Neural progenitor cell (in vitro differentiated cells): ENCODE results near the gene KPNA1. TPM values are rescaled to one million over a fixed set of nuclear protein-coding genes. Genes with fewer than 3 reads are reported as not detected.
A peak's percentile ranks its signal among the peaks of the same experiment; 100 is the strongest.
"Not testable (repeated sequence)": the region's sequence is repeated elsewhere in the genome, so short reads cannot be mapped to it uniquely, and the experiment has no call there.

Experiments
- DNase-seq: peaks from one replicate; pipeline ENCODE4 v3.0.0-alpha.2; 2016; ENCODE audit warnings: low spot score
- H2AFZ ChIP-seq: fragments of 200-600 bp; sonication (generic); replicated peaks from 2 replicates; pipeline ENCODE4 v1.6.1; 2016; ENCODE audit warnings: antibody characterized with exemption
- H3F3A ChIP-seq: fragments of 200-600 bp; sonication (generic); 2 replicates; pipeline ENCODE4 v1.6.1; 2016; ENCODE audit warnings: antibody characterized with exemption, low read depth
- H3K27ac ChIP-seq: fragments of 200-600 bp; sonication (generic); 2 replicates; pipeline ENCODE4 v1.5.1; 2016; ENCODE audit warnings: mild to moderate bottlenecking
- H3K27me3 ChIP-seq: fragments of 200-600 bp; sonication (generic); 2 replicates; pipeline ENCODE4 v1.6.1; 2016; ENCODE audit warnings: mild to moderate bottlenecking, moderate library complexity
- H3K36me3 ChIP-seq: fragments of 200-600 bp; sonication (generic); 2 replicates; pipeline ENCODE4 v1.5.1; 2016
- H3K4me1 ChIP-seq: fragments of 200-600 bp; sonication (generic); 2 replicates; pipeline ENCODE4 v1.6.1; 2016; ENCODE audit warnings: mixed run types
- H3K4me2 ChIP-seq: fragments of 200-600 bp; sonication (generic); 2 replicates; pipeline ENCODE4 v1.6.1; 2016
- H3K4me3 ChIP-seq: fragments of 200-600 bp; sonication (generic); 2 replicates; pipeline ENCODE4 v1.5.1; 2016
- H3K79me2 ChIP-seq: fragments of 200-600 bp; sonication (generic); 2 replicates; pipeline ENCODE4 v1.6.1; 2016; ENCODE audit warnings: low read depth
- H3K9ac ChIP-seq: fragments of 200-600 bp; sonication (generic); 2 replicates; pipeline ENCODE4 v1.6.1; 2016
- H3K9me3 ChIP-seq: fragments of 200-600 bp; sonication (generic); 2 replicates; pipeline ENCODE4 v1.5.1; 2016; ENCODE audit warnings: low read depth
- H4K20me1 ChIP-seq: fragments of 200-600 bp; sonication (generic); 2 replicates; pipeline ENCODE4 v1.6.1; 2016; ENCODE audit warnings: low read depth
- H3K27ac Mint-ChIP-seq: 3 replicates; pipeline ENCODE4 v1.8.0; 2021; ENCODE audit warnings: mixed read lengths
- H3K27me3 Mint-ChIP-seq: 2 replicates; pipeline ENCODE4 v1.8.0; 2022; ENCODE audit warnings: low read depth, mild to moderate bottlenecking, inconsistent platforms, moderate library complexity, mixed read lengths; ENCODE audit not compliant: insufficient read depth
- H3K36me3 Mint-ChIP-seq: 3 replicates; pipeline ENCODE4 v1.8.0; 2021; ENCODE audit warnings: mixed read lengths
- H3K4me1 Mint-ChIP-seq: 3 replicates; pipeline ENCODE4 v1.8.0; 2021; ENCODE audit warnings: mixed read lengths
- H3K4me3 Mint-ChIP-seq: 3 replicates; pipeline ENCODE4 v1.8.0; 2021; ENCODE audit warnings: mild to moderate bottlenecking, moderate library complexity, mixed read lengths
- H3K9me3 Mint-ChIP-seq: 3 replicates; pipeline ENCODE4 v1.8.0; 2020; ENCODE audit warnings: mixed read lengths
- EZH2 ChIP-seq: fragments of 200-600 bp; sonication (generic); IDR thresholded peaks from 2 replicates; pipeline ENCODE4 v1.6.1; 2017; ENCODE audit warnings: antibody characterized with exemption, mild to moderate bottlenecking, moderate library complexity
- EZH2phosphoT487 ChIP-seq: fragments of 200-600 bp; sonication (generic); IDR thresholded peaks from 2 replicates; pipeline ENCODE4 v1.6.1; 2017; ENCODE audit warnings: antibody characterized with exemption
- total RNA-seq: library from RNA; depleted of rRNA; stranded (reverse); fragments of >200 nt; gene quantifications from 2 replicates; pipeline ENCODE4 v1.2.3, GENCODE V29; 2015; ENCODE audit warnings: low replicate concordance
- TF ChIP-seq, protein P1 (sequence below): fragments of 200-600 bp; sonication (generic); IDR thresholded peaks from 2 replicates; pipeline ENCODE4 v1.5.1; 2017; ENCODE audit warnings: antibody characterized with exemption, mild to moderate bottlenecking

Gene KPNA1
- total RNA-seq, 1 donor from 2014 or later = 37.1 TPM

DNA sequence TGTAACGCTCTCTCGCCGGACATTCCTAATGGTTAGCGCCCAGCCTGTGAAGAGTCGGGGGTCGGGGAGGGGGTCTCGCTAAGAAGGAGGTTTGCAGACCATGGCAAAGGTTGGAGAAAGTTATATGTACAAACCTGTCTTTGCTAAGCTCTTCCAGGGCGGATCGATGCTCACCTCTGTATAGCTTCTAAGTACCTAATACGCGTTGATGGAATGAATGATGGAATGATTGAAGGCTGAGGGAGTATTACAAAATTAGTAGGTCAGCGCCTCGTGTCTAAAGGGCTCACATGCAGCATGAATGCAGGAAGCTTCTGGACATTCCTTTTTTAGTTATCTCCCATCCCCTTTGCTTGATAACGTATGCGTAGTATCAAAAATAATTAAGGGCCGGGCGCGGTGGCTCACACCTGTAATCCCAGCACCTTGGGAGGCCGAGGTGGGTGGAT, 305 bp upstream of the KPNA1 start:
- no peaks in the 10 kb centered on the region for H3K9me3 ChIP-seq
- no peaks in the 10 kb centered on the region for H3K36me3 ChIP-seq
- peaks cover 1% of the 10 kb centered on the region for H3K9me3 Mint-ChIP-seq
- H3K27me3 ChIP-seq = no peaks in the 10 kb centered on the region
- no peak overlapping the region for H3K9ac ChIP-seq
- H2AFZ ChIP-seq = peak overlapping the region; percentile 99
- H4K20me1 ChIP-seq = peaks cover 41% of the 10 kb centered on the region
- DNase-seq = no peak
- peak overlapping the region; percentile 74 for H3K4me2 ChIP-seq
- H3K79me2 ChIP-seq = peaks cover 41% of the 10 kb centered on the region
- peaks cover 22% of the 10 kb centered on the region for H3K4me1 ChIP-seq
- H3K4me1 Mint-ChIP-seq = peaks cover 22% of the 10 kb centered on the region
- TF ChIP-seq EZH2phosphoT487 (no peak), EZH2 (no peak)
- TF ChIP-seq, protein P1, sequence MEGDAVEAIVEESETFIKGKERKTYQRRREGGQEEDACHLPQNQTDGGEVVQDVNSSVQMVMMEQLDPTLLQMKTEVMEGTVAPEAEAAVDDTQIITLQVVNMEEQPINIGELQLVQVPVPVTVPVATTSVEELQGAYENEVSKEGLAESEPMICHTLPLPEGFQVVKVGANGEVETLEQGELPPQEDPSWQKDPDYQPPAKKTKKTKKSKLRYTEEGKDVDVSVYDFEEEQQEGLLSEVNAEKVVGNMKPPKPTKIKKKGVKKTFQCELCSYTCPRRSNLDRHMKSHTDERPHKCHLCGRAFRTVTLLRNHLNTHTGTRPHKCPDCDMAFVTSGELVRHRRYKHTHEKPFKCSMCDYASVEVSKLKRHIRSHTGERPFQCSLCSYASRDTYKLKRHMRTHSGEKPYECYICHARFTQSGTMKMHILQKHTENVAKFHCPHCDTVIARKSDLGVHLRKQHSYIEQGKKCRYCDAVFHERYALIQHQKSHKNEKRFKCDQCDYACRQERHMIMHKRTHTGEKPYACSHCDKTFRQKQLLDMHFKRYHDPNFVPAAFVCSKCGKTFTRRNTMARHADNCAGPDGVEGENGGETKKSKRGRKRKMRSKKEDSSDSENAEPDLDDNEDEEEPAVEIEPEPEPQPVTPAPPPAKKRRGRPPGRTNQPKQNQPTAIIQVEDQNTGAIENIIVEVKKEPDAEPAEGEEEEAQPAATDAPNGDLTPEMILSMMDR = no peak
- no peak overlapping the region for H3K27ac Mint-ChIP-seq
- no peak overlapping the region for H3K27ac ChIP-seq
- peak overlapping the region; percentile 96 for H3K4me3 Mint-ChIP-seq
- H3F3A ChIP-seq = peaks cover 7% of the 10 kb centered on the region
- peaks cover 6% of the 10 kb centered on the region for H3K36me3 Mint-ChIP-seq
- H3K27me3 Mint-ChIP-seq = peaks cover 3% of the 10 kb centered on the region
- H3K4me3 ChIP-seq = peak overlapping the region; percentile 63

DNA sequence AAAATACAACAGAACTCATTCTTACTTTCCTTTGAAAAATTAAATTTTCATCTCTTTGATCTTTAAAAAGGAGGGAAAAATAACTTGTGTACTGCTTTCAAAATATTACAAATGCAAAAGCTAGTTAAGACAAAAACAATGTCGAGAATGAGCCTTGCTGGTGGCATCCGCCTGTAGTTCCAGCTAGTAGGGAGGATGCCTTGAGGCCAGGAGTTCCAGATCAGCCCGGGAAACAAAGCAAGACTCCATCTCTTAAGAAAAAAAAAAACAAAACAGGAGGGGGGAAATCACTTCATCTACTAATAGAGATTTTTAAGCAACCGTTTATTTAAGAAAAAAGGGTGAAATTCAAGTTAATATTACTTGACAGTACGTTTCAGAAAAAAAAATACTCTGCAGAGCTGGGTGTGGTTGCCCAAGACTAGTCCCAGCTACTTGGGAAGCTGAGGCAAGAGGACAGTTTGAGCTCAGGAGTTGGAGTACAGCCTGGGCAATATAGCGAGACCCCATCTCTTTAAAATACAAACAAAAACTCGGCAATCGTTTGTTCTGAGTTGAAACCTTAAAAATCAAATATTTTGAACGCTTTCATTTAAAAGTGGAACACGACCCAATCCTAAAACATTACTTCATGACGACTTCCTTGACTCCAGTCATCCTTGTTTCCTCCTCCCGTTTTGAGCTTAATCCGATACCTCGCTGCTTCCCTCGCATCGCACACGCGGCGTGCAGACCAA, 1.2 kb downstream of the KPNA1 start:
- Histone ChIP-seq H4K20me1 (peaks cover 56% of the 10 kb centered on the region), H3K27ac (no peak overlapping the region), H3K36me3 (no peaks in the 10 kb centered on the region), H3K4me1 (peaks cover 22% of the 10 kb centered on the region), H3K4me3 (peak overlapping the region; percentile 63), H3F3A (peaks cover 7% of the 10 kb centered on the region), H3K9ac (peak overlapping the region; percentile 81), H3K9me3 (no peaks in the 10 kb centered on the region), H3K79me2 (peaks cover 56% of the 10 kb centered on the region), H3K4me2 (peak overlapping the region; percentile 74), H2AFZ (no peak overlapping the region), H3K27me3 (no peaks in the 10 kb centered on the region)
- TF ChIP-seq, protein P1 = no peak
- Mint-ChIP-seq H3K4me1 (peaks cover 22% of the 10 kb centered on the region), H3K27me3 (peaks cover 3% of the 10 kb centered on the region), H3K4me3 (peak overlapping the region; percentile 96), H3K27ac (peak overlapping the region; percentile 48), H3K9me3 (peaks cover 10% of the 10 kb centered on the region), H3K36me3 (peaks cover 17% of the 10 kb centered on the region)
- peak; percentile 15 for DNase-seq

DNA sequence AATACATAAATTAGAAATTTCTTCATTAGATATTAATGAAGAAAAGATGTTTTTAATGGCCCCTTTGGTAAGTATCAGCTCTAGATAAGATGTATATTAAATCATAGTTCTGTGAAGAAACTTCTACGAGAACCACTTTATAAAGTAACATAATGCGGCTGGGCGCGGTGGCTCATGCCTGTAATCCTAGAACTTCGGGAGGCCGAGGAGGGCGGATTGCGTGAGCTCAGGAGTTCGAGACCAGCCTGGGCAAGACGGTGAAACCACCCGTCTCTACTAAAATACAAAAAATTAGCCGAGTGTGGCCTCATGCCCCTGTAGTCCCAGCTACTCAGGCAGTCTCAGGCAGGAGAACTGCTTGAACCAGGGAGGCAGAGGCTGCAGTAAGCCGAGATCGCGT, 2.5 kb downstream of the KPNA1 start:
- Histone ChIP-seq H3K9me3 (no peaks in the 10 kb centered on the region), H3K27me3 (no peaks in the 10 kb centered on the region), H3K79me2 (peaks cover 69% of the 10 kb centered on the region), H3K4me3 (peak overlapping the region; percentile 6), H3K4me2 (peak overlapping the region; percentile 74), H3K4me1 (peaks cover 22% of the 10 kb centered on the region), H3K27ac (no peak overlapping the region), H3K36me3 (no peaks in the 10 kb centered on the region), H4K20me1 (peaks cover 67% of the 10 kb centered on the region), H3K9ac (no peak overlapping the region), H3F3A (peaks cover 7% of the 10 kb centered on the region), H2AFZ (no peak overlapping the region)
- peaks cover 3% of the 10 kb centered on the region for H3K27me3 Mint-ChIP-seq
- no peak overlapping the region for H3K27ac Mint-ChIP-seq
- DNase-seq = no peak
- peaks cover 23% of the 10 kb centered on the region for H3K36me3 Mint-ChIP-seq
- no peak for TF ChIP-seq EZH2
- H3K4me1 Mint-ChIP-seq = peaks cover 22% of the 10 kb centered on the region
- H3K9me3 Mint-ChIP-seq = peaks cover 11% of the 10 kb centered on the region
- peak overlapping the region; percentile 33 for H3K4me3 Mint-ChIP-seq

DNA sequence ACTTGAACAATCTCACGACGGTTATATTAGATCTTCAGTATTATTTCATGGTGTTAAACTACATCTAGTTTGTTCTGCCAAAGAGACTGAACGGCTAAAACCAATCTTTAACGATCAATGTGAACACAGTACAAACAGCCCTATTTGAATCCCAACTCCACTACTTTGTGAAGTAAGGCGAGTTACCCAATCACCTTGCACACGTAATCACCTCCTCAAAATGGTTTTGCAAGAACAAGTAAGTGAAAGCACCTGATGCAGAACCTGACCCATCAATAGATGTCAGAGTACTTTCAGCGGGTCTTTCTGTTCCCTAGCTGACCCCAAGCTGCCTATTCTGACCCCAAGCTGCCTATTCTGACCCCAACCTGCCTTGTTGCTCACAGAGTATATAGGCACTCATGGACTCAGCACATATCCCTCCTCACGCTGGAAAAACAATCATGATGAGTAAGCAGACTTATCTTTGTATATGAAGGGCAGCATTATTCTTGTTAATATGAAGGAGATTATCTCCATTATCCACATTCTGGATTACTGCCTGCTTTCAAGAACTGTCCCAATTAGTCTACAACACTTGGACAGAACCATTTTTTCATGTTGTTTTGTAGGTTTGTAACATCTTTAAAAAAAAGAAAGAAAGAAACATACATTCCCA, 3.7 kb downstream of the KPNA1 start:
- peak overlapping the region; percentile 19 for H3K4me2 ChIP-seq
- Mint-ChIP-seq H3K4me1 (peaks cover 22% of the 10 kb centered on the region), H3K9me3 (peaks cover 14% of the 10 kb centered on the region), H3K36me3 (peaks cover 29% of the 10 kb centered on the region), H3K27me3 (peaks cover 3% of the 10 kb centered on the region), H3K27ac (no peak overlapping the region), H3K4me3 (no peak overlapping the region)
- H2AFZ ChIP-seq = no peak overlapping the region
- peaks cover 7% of the 10 kb centered on the region for H3F3A ChIP-seq
- no peaks in the 10 kb centered on the region for H3K27me3 ChIP-seq
- TF ChIP-seq EZH2phosphoT487 (no peak), EZH2 (no peak)
- TF ChIP-seq, protein P1 = no peak
- no peaks in the 10 kb centered on the region for H3K36me3 ChIP-seq
- peaks cover 82% of the 10 kb centered on the region for H3K79me2 ChIP-seq
- no peak overlapping the region for H3K4me3 ChIP-seq
- DNase-seq = peak; percentile 25
- H4K20me1 ChIP-seq = peaks cover 80% of the 10 kb centered on the region
- H3K27ac ChIP-seq = no peak overlapping the region
- H3K9ac ChIP-seq = no peak overlapping the region
- H3K9me3 ChIP-seq = no peaks in the 10 kb centered on the region
- peaks cover 24% of the 10 kb centered on the region for H3K4me1 ChIP-seq

DNA sequence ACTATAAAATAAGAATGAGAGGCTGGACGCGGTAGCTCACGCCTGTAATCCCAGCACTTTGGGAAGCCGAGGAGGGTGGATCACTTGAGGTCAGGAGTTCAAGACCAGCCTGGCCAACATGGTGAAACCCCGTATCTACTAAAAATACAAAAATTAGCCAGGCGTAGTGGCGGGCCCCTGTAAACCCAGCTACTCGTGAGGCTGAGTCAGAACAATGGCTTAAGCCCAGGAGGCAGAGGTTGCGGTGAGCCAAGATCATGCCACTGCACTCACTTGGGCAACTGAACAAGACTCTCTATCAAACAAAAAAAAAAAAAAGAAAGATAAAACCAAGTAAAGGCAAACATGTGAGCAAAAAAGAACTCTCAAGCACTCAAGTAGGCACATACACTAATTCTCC, 5.8 kb downstream of the KPNA1 start:
- H3K27me3 ChIP-seq, H3K27me3 Mint-ChIP-seq, H3K27ac Mint-ChIP-seq, H3K4me3 ChIP-seq, H3F3A ChIP-seq, H3K9me3 ChIP-seq, H3K36me3 ChIP-seq, H3K27ac ChIP-seq, H3K4me2 ChIP-seq, DNase-seq, H3K9ac ChIP-seq, H2AFZ ChIP-seq, H3K4me3 Mint-ChIP-seq: not testable (repeated sequence)
- Histone ChIP-seq H3K4me1 (peaks cover 29% of the 10 kb centered on the region), H4K20me1 (peaks cover 98% of the 10 kb centered on the region), H3K79me2 (peaks cover 100% of the 10 kb centered on the region)
- Mint-ChIP-seq H3K9me3 (peaks cover 26% of the 10 kb centered on the region), H3K36me3 (peaks cover 40% of the 10 kb centered on the region), H3K4me1 (peaks cover 18% of the 10 kb centered on the region)
